ENCODE measurements around the gene C1QL4.
A peak's percentile ranks its signal among the peaks of the same experiment; 100 is the strongest.

C1QL4 gene

DNA sequence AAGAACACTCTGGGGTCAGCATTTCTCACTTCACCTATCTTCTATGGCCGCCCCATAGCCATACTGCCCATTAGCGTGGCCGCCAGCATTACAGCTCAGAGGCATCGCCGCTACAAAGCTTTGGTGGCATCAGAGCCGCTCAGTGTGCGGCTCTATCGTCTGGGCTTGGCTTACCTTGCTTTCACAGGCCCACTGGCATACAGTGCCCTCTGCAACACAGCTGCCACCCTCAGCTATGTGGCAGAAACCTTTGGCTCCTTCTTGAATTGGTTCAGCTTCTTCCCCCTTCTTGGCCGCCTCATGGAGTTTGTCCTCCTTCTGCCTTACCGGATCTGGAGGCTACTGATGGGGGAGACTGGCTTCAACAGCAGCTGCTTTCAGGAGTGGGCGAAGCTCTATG is 12.3 kb upstream of the C1QL4 start:
- TF ChIP-seq EZH2 (IDR thresholded peaks at IDR 0.05; ENCODE audit: borderline replicate concordance, low read length), result no peak
- TF ChIP-seq, protein P1, sequence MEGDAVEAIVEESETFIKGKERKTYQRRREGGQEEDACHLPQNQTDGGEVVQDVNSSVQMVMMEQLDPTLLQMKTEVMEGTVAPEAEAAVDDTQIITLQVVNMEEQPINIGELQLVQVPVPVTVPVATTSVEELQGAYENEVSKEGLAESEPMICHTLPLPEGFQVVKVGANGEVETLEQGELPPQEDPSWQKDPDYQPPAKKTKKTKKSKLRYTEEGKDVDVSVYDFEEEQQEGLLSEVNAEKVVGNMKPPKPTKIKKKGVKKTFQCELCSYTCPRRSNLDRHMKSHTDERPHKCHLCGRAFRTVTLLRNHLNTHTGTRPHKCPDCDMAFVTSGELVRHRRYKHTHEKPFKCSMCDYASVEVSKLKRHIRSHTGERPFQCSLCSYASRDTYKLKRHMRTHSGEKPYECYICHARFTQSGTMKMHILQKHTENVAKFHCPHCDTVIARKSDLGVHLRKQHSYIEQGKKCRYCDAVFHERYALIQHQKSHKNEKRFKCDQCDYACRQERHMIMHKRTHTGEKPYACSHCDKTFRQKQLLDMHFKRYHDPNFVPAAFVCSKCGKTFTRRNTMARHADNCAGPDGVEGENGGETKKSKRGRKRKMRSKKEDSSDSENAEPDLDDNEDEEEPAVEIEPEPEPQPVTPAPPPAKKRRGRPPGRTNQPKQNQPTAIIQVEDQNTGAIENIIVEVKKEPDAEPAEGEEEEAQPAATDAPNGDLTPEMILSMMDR (IDR thresholded peaks at IDR 0.05; ENCODE audit: low read length), result no peak
- Histone ChIP-seq H3K9me3 (ENCODE audit: low read length) (no peaks in the 10 kb centered on the region), H3K36me3 (ENCODE audit: insufficient read depth, low read length) (no peaks in the 10 kb centered on the region), H3K4me2 (ENCODE audit: low read length) (no peak overlapping the region), H2AFZ (ENCODE audit: low read length) (no peak overlapping the region), H3K79me2 (ENCODE audit: insufficient read depth, low read length) (no peaks in the 10 kb centered on the region), H3K27me3 (ENCODE audit: insufficient read depth, low read length) (0 out of 2 replicates have a peak, but pooled peaks cover 4% of the 10 kb centered on the region), H3K9ac (ENCODE audit: low read length) (no peak overlapping the region), H4K20me1 (ENCODE audit: insufficient read depth, low read length) (no peaks in the 10 kb centered on the region), H3F3A (ENCODE audit: insufficient read depth, low read length) (no peaks in the 10 kb centered on the region), H3K4me1 (ENCODE audit: insufficient read depth, low read length, severe bottlenecking) (peaks cover 26% of the 10 kb centered on the region), H3K9me2 (ENCODE audit: low read depth, low read length) (no peaks in the 10 kb centered on the region), H3K4me3 (ENCODE audit: low read depth, low read length, poor library complexity, severe bottlenecking) (no peak overlapping the region), H3K27ac (ENCODE audit: low read depth, low read length, poor library complexity, severe bottlenecking) (no peak overlapping the region)

DNA sequence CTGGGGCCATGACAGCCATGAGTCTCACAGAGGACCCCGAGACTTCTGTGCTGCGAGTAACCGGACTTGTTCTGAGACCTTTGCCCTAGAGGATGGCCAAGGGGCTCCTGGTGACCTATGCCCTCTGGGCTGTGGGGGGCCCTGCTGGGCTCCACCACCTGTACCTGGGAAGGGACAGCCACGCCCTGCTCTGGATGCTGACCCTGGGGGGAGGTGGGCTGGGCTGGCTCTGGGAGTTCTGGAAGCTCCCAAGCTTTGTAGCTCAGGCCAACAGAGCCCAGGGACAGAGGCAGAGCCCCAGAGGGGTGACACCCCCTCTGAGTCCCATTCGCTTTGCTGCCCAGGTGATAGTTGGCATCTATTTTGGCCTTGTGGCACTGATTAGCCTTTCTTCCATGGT is 11.8 kb upstream of the C1QL4 start:
- Histone ChIP-seq H3K27ac (ENCODE audit: low read depth, low read length, poor library complexity, severe bottlenecking) (no peak overlapping the region), H3K36me3 (ENCODE audit: insufficient read depth, low read length) (no peaks in the 10 kb centered on the region), H3K9me2 (ENCODE audit: low read depth, low read length) (no peaks in the 10 kb centered on the region), H3K4me3 (ENCODE audit: low read depth, low read length, poor library complexity, severe bottlenecking) (no peak overlapping the region), H3K9me3 (ENCODE audit: low read length) (no peaks in the 10 kb centered on the region), H3K4me2 (ENCODE audit: low read length) (no peak overlapping the region), H3K27me3 (ENCODE audit: insufficient read depth, low read length) (0 out of 2 replicates have a peak, but pooled peaks cover 4% of the 10 kb centered on the region), H3K79me2 (ENCODE audit: insufficient read depth, low read length) (no peaks in the 10 kb centered on the region), H3K9ac (ENCODE audit: low read length) (no peak overlapping the region), H2AFZ (ENCODE audit: low read length) (no peak overlapping the region), H3F3A (ENCODE audit: insufficient read depth, low read length) (no peaks in the 10 kb centered on the region), H4K20me1 (ENCODE audit: insufficient read depth, low read length) (no peaks in the 10 kb centered on the region), H3K4me1 (ENCODE audit: insufficient read depth, low read length, severe bottlenecking) (peaks cover 26% of the 10 kb centered on the region)
- TF ChIP-seq, protein P1 (IDR thresholded peaks at IDR 0.05; ENCODE audit: low read length), result no peak
- TF ChIP-seq EZH2 (IDR thresholded peaks at IDR 0.05; ENCODE audit: borderline replicate concordance, low read length), result no peak

DNA sequence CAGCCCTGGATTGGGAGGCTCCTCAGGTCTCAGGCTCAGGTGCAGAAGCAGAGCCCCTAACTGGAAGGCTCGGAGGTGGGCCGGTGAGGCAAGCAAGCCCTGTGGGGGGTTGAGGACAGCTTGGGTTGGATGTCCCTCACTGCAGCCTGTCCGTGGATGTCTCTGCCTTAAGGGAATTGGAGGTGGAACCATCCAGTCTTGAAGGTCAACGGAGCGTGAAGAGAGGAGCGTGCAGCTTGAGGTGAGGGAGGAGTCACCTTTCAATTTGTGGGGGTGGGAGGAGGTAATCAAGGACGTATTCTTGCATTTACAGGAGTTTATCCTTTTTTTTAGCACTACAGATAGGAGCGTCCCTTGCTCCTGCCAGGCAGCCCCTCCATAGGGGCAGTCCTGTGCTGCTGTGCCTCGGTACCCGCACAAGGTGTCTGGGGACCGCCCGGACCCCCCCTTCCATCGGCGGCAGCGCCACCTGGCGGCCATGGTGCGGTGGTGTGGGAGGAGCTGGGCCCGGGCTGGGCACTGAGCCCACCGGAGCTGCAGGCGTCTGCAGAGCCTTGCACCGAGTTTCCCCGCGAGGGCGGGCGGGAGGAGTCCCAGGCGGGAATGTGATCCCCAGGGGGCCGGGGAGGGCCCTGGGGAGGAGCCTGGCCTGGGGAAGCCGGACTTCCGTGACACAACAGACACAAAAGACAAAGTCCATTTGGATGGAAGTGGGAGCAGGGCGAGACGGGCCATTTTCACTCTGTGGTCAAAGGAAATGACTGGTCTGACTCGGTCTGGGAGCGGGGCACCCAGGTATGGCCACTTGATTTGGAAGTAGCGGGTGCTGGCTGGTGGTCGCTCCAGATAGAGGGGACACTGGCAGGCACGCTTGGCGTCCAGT is 10.6 kb upstream of the C1QL4 start:
- Histone ChIP-seq H3K4me3 (ENCODE audit: low read depth, low read length, poor library complexity, severe bottlenecking) (peak overlapping the region; percentile 47), H4K20me1 (ENCODE audit: insufficient read depth, low read length) (no peaks in the 10 kb centered on the region), H3K27ac (ENCODE audit: low read depth, low read length, poor library complexity, severe bottlenecking) (no peak overlapping the region), H3F3A (ENCODE audit: insufficient read depth, low read length) (no peaks in the 10 kb centered on the region), H3K79me2 (ENCODE audit: insufficient read depth, low read length) (no peaks in the 10 kb centered on the region), H3K4me1 (ENCODE audit: insufficient read depth, low read length, severe bottlenecking) (peaks cover 38% of the 10 kb centered on the region), H3K9ac (ENCODE audit: low read length) (no peak overlapping the region), H2AFZ (ENCODE audit: low read length) (no peak overlapping the region), H3K4me2 (ENCODE audit: low read length) (peak overlapping the region; percentile 63), H3K36me3 (ENCODE audit: insufficient read depth, low read length) (no peaks in the 10 kb centered on the region), H3K9me2 (ENCODE audit: low read depth, low read length) (no peaks in the 10 kb centered on the region), H3K27me3 (ENCODE audit: insufficient read depth, low read length) (0 out of 2 replicates have a peak, but pooled peaks cover 4% of the 10 kb centered on the region), H3K9me3 (ENCODE audit: low read length) (no peaks in the 10 kb centered on the region)
- TF ChIP-seq EZH2 (IDR thresholded peaks at IDR 0.05; ENCODE audit: borderline replicate concordance, low read length), result no peak
- TF ChIP-seq, protein P1 (IDR thresholded peaks at IDR 0.05; ENCODE audit: low read length), result peak; percentile 96

Data from OCI-LY1 (cell line).